ENCODE results near the gene SUCO. TPM values are rescaled to one million over a fixed set of nuclear protein-coding genes. Genes with fewer than 3 reads are reported as not detected.
"Not testable (repeated sequence)": the region's sequence is repeated elsewhere in the genome, so short reads cannot be mapped to it uniquely, and the experiment has no call there.

Gene SUCO
- total RNA-seq, 1 experiment from 2014 or later = 22.6 TPM

DNA sequence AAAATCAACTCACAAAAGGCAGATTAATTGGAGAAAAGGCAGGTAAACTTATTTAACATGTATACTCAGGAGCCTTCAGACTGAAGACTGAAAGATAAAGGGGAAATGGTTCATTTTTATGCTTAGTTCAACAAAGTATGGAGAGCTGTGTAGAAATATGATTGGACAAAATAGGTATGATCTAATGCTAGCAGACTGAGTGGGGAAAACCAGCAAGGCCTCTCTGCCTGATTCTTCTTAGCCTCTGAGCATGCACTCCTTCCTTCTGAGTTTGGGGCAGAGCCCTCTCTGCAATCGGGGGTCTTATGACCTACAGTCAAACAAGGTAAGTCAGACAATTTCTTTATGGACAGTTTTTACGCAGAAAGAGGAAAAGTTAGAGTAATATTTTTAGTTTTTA is 38.8 kb upstream of the SUCO start (continued):
- TF ChIP-seq, protein P1, sequence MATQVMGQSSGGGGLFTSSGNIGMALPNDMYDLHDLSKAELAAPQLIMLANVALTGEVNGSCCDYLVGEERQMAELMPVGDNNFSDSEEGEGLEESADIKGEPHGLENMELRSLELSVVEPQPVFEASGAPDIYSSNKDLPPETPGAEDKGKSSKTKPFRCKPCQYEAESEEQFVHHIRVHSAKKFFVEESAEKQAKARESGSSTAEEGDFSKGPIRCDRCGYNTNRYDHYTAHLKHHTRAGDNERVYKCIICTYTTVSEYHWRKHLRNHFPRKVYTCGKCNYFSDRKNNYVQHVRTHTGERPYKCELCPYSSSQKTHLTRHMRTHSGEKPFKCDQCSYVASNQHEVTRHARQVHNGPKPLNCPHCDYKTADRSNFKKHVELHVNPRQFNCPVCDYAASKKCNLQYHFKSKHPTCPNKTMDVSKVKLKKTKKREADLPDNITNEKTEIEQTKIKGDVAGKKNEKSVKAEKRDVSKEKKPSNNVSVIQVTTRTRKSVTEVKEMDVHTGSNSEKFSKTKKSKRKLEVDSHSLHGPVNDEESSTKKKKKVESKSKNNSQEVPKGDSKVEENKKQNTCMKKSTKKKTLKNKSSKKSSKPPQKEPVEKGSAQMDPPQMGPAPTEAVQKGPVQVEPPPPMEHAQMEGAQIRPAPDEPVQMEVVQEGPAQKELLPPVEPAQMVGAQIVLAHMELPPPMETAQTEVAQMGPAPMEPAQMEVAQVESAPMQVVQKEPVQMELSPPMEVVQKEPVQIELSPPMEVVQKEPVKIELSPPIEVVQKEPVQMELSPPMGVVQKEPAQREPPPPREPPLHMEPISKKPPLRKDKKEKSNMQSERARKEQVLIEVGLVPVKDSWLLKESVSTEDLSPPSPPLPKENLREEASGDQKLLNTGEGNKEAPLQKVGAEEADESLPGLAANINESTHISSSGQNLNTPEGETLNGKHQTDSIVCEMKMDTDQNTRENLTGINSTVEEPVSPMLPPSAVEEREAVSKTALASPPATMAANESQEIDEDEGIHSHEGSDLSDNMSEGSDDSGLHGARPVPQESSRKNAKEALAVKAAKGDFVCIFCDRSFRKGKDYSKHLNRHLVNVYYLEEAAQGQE (IDR thresholded peaks at IDR 0.05; ENCODE audit: low read depth) = no peak
- no peak for TF ChIP-seq TCF7L2 (IDR thresholded peaks at IDR 0.05; ENCODE audit: borderline replicate concordance, extremely low read depth, insufficient read depth, insufficient read length)
- TF ChIP-seq ZFX (IDR thresholded peaks at IDR 0.05) = no peak
- no peak for TF ChIP-seq YY1 (IDR thresholded peaks at IDR 0.05; ENCODE audit: extremely low read depth, insufficient replicate concordance, low read depth, low read length)

DNA sequence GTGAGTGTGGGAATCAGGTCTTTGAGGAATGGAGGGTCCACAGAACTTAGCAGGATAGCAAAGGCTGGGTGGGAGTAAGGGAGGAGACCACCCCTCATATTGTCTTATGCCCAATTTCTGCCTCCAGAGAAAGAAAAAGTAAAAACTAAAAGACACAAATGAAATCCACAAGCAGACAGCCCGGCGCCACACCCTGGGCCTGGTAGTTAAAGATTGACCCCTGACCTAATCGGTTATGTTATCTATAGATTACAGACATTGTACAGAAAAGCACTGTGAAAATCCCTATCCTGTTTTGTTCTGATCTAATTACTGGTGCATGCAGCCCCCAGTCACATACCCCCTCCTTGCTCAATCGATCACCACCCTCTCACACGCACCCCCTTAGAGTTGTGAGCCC is 36.8 kb upstream of the SUCO start:
- H3K4me2 ChIP-seq (ENCODE audit: low read length); H3K9ac ChIP-seq (ENCODE audit: low read length); H3K9me2 ChIP-seq (ENCODE audit: insufficient read depth); BruUV-seq (replicated peaks); H3K9me3 ChIP-seq (ENCODE audit: control insufficient read depth in 1 of 2, insufficient read depth in 1 of 2, low read depth in 1 of 2, low read length in 2 of 2); DNase-seq (ENCODE audit: low read depth, low spot score); ATAC-seq; CTCF ChIA-PET; H3K79me2 ChIP-seq (ENCODE audit: insufficient read depth, low read length); H3K4me3 ChIP-seq (replicated peaks in 1 of 2; ENCODE audit: low read depth in 1 of 2, low read length in 2 of 2); H3K36me3 ChIP-seq (ENCODE audit: control insufficient read depth in 1 of 2, insufficient read depth in 2 of 2, low read length in 2 of 2); intact Hi-C loops (cut with micrococcal nuclease); H2AFZ ChIP-seq (ENCODE audit: low read depth, low read length, poor library complexity, severe bottlenecking); H4K20me1 ChIP-seq (ENCODE audit: insufficient read depth); H3K27ac ChIP-seq (ENCODE audit: low read depth, low read length); RAD21 ChIA-PET (ENCODE audit: low non-redundant PET in 1 of 2, low total read pairs in 2 of 2, uncharacterized antibody in 2 of 2, unreplicated experiment in 2 of 2); H3K27me3 ChIP-seq (ENCODE audit: insufficient read depth, low read length): not testable (repeated sequence)
- peaks cover 13 to 20% of the 10 kb centered on the region in 2 experiments; a peak in 3 of 4 replicates for H3K4me1 ChIP-seq (ENCODE audit: control insufficient read depth in 1 of 2, insufficient read depth in 2 of 2, low read length in 2 of 2)
- POLR2A ChIA-PET = interaction anchor here (0.6 kb wide), 1 partner anchor 11 kb away, joined by 3 read pairs; no protein-coding TSS in a partner anchor

All from HCT116 (cell line).